HG03039 (cell line): ENCODE measurements around the gene HHAT.

ENCODE experiments used
- ATAC-seq: cut with Tn5 transposase; IDR thresholded peaks from one replicate; pipeline ENCODE4 v1.9.1; 2021; ENCODE audit warnings: mild to moderate bottlenecking, moderate library complexity; ENCODE audit not compliant: unreplicated experiment

Gene HHAT

DNA sequence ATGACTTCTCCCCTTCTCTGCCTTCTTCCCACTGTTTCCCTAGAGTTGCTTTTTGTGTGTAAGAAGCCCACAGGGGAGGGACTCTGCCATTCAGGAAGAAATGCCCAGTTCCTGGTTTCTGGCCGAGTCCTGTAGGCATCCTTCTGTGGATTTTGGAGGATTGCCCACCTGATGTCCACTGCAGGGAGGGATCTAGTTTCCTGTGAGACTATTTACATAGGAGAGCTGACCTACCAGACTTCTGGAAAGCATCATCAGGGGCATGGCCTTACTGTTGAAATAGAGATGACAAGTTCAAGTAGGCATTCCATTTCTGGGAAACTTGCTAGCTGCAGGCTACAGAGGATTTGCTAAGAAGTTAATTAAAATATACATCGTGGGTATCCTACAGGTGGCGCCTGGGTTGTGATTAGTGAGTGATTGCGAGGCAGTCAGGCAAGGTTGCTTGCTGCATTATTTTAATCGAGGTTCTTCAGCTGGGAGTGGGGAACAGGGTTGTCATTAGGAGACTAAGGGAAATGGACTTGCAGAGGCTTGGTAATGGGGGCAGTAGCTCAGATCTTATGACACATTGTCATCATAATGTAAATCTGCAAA, 148.7 kb downstream of the HHAT start:
- ATAC-seq, result no peak

DNA sequence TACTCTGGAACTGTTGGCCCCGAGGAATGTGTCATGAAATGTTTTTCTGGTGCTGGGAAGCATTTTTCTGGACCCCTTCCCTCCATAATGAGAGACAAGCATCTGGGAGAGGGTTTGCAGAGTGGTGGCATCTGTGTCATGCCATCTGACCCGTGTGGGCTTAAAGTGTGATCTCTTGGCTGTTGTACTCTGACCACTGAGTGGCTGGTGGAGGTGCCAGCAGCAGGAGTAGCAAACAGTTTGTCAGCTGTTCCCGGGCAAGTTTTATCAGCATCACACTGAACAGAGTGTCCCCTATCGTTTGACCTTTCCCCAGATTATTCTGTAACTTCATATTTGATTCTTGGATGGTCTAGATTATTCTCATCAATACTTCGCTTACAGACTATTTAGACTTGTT, 150.1 kb downstream of the HHAT start:
- no peak for ATAC-seq

DNA sequence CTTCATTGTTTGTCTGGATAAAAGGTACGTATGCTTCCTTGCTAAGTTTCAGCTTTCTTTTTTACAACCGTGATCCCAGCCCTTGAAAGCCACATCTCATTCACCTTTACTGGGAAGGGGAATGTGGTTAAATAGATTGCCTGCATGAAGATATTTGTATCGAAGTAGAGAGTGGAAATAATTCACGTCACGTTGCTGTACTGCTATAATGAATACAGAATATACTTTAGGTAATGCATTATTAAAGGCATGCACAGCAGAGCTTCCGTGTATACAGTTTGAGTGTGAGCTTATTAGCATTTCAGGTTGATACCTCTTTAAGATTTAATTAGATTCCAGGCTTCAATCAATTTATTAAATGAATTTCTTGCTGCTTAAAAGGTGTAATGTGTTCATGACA, 153.8 kb downstream of the HHAT start:
- ATAC-seq, result no peak

DNA sequence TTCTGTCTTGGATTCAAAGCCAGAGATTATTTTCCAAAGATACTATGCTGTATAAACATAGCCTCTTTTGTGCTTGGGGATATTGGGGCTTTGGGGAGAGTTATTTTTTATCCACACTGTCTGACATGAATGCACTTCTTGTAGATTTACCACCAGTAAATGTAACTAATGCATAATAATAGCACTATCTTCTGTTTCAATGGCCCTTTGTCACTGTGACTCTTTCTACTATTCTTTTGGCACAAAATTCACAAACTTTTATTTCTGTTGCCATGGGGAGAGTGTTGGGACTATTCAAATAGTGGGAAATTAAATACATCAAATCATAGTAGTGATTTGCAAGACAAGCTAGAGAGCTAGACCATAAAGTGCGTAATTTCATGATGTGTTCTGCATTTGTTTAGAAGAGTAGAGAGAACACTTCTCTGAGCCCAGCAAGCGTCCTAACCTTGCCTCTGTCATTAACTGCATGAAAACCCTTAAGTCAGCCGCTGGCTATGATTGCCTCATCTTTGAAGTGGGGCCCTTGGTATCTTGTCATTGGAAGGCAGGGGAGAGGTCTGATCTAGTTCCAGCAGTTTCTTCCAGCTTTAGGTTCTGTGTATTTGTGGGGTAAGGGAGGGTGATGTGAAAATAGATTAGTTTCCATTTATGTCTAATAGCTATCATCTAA, 154.4 kb downstream of the HHAT start:
- ATAC-seq, result no peak

DNA sequence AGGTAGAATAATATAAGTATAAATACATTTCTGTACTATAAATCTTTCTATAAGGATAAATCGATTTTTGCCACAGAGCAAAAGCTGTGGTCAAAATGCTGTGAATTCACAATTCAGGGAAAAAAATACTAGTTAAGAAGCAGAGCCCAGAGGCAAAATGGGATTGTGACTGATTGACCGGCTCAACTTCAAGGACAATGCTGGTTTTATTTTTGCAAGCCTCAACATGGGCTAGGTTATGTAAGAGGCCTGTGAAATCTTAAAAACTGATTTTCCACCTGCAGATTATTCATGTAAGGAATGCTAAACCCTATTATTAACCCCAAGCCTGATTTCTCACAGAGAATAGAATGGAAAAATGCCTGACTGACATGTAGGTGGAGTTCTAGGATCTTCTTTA, 155.1 kb downstream of the HHAT start:
- no peak for ATAC-seq

DNA sequence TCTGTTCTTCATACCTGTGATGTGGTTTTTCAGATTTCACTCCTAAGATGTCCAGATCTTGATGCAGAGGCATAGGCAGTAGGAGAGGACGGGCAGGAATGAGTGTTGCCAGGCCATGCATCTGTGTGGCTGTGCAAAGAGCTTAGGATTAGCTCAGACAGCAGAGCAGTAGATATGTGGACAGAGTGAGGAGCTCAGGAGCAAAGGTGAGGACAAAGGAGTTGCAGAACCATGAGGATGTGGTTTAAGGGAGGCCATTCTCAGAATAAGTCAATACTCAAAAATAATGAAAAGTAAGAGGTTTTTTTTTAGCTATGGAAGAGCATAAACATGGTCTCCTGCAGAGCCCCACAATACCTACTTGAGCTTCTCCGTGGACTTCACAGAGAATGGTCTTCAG, 158.3 kb downstream of the HHAT start:
- no peak for ATAC-seq

DNA sequence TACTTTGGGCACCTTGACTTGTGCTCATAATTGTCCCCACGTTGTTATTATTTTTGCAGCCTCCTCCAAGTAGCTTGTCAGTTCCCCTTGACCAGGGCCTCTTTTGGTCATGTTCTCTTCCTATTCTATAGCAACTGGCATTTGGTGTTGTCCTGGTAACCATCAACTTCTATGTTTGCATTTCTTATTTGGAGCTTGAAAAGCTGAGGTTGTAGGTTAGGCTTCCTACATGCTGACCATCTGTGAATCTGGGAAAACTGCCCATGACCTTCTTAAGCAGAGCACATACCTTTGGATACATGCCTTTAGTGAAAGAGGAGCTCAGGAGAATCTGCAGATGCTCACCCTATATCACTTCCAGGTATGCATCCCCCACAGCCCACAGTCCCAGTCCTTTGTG, 160.8 kb downstream of the HHAT start:
- ATAC-seq, result no peak

DNA sequence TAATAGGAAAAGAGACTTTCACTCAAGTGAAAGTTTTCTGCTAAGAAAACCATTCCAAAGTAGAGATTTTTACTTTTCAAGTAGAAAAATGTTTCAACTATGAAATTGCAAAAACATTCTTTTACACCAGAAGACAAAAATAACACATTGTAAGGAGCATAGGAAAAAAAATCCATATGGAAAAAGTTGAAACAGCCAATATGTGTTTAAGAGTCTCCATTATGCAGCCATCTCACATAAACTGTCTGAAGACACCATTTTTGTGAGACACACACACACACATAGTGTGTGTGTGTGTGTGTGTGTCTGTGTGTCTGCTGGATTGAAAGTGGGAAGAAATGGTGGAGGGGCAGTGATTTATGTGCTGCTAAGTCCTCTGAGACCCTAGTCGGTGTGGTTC, 162.1 kb downstream of the HHAT start:
- no peak for ATAC-seq

DNA sequence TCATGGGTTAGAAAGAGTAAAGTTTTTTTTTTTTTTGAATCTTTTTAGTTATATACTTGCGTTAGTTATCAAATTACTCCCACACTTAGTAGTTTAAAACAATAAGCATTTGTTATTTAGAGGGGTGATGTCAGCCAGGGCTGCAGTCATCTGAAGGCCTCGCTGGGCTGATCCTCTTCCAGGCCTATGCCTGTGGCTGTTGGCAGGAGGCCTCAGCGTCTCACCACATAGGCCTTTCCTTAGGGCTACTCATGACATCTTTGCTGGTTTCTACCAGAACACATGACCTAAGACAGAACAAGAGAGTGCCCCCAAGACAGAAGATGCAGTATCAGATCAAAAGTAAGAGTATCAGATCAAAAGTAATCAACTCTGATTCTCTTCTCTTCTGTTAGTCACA, 167.4 kb downstream of the HHAT start:
- ATAC-seq, result no peak

DNA sequence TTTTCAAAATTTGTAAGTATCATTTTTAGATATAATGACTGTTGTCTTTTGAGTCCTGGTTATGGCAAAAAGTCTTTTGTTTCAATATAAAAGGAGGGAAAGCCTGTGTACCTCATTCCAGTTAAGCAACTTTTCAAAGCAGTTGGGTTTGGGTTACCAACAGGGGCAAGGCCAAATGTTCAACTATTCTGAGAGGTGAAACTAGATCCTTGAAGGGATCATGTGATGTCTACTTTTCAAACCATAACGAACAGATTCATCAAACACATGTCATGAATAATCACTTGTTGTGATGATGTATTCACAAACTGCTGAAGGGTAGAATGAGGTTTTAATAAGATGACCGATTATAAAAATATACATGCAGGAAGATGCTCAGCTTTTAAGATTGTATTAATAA, 171.3 kb downstream of the HHAT start:
- ATAC-seq, result no peak

DNA sequence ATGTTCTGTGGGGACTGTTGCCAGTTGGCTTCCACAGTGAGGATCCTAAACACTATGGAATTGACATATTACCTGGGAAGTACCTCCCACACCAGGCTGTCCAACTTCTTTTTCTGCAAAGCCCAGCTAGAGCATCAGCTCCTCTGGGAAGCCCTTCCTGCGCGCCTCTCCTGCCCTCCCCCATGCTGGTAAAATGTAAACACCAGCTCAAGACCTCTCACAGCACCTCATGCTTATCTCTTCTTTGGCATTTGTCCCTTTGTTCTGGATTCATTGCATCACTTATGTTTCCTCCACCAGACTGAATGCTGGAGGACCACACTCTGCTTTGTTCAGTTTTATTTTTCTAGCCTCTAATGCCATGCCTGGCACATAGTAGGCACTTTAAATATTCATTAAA, 172.1 kb downstream of the HHAT start:
- ATAC-seq, result no peak

DNA sequence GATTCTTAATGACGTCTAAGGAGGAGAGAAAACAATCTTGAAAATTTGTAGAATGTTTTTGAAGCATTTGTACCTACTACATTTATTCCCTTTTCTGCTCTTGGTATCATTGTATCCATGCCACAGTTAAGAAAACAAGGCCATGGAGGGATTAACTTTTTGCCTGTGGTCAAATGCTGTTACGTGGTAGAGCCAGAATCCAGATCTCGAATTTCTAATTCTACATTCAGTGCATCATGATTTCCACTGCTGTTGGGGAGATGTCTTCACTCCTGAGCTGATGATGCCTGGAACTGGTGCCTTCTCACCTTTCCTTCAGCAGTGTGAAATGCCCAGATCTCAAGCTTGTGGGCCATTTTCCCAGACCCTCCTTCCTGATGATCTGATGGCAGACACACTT, 175.6 kb downstream of the HHAT start:
- no peak for ATAC-seq

DNA sequence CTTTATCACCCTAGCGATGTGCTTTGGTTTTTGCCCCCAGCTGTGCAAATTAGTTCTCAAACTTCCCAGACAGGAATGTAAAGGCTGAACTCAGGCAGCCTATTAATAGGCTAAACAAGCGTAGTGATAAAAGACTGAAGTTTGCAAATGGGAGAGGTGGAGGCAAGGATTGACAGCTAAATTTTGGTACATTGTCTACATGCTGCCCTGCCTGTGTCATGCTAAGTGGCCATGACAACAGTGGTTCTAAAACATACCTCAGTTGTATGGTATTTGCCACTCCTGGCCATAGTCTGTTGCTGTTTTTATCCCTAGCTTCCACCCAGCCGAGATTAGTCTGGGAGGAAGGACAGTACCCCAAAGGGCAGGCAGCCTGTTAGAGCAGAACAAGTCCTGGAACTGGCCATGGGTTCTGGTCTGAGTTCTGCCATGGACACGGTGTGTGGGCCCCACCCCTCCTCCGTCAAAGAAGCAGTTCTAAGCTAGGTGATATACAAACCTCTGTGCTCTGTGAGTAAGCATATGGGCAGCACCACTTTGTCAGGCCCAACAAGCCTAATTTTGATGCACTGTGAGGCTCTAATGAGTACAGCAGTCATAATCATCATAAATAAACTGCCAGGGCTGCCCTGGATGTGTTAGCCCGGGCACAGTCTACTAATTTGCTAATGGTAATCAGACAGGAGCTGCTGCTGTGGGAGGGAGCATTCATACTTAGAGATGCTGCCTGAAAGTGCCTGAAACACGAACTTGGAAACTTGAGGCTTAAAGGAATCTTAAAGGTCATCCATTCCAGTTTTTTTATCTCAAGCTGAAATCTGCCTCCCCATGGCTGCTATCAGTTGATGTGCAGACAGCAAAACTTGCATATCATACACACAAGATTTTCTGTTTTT, 177.1 kb downstream of the HHAT start:
- ATAC-seq, result no peak

DNA sequence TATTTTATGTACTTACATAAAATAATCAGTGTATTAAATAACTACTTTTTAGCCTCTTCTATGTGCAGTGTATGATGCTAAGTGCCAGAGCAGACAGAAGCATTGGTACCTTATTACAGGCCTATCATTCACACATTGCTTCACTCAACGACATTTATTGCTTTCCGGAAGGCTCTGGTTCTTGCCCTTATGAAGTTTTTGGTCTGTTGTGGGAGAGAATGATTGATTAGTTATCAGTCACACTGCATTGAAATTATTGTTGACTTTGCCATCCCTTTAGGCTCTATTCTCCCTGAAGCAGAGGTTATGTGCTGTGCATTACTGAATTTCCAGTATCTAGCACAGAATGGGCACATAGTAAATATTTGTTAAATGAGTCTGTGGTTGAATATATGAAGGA, 178.0 kb downstream of the HHAT start:
- ATAC-seq, result no peak

DNA sequence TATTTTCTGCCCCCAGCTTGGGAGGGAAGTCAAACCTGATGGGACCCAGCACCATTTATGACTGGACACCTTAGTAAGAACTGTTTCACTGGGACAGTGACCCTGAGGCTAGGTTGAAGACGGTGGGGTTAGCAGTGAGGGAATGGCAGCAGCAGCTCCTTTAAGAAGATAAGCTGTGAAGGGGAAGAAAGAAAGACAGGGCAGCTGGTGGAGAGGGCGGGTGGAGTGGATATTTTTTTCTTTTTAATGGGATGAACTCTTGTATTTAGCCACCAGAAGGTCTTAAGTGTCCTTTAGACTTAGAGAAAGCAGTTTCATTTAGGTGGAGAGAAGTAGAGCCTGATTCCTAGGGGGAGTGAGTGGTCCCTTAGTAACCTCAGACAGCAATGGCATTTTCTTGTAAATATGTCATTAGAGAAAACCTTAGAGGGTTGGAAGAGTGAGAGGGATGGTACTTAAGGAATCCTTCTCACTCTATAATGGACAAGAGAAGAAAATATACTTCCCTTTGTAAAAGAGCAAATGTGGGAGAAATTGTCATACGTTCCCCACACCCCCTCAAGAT, 187.5 kb downstream of the HHAT start:
- no peak for ATAC-seq

DNA sequence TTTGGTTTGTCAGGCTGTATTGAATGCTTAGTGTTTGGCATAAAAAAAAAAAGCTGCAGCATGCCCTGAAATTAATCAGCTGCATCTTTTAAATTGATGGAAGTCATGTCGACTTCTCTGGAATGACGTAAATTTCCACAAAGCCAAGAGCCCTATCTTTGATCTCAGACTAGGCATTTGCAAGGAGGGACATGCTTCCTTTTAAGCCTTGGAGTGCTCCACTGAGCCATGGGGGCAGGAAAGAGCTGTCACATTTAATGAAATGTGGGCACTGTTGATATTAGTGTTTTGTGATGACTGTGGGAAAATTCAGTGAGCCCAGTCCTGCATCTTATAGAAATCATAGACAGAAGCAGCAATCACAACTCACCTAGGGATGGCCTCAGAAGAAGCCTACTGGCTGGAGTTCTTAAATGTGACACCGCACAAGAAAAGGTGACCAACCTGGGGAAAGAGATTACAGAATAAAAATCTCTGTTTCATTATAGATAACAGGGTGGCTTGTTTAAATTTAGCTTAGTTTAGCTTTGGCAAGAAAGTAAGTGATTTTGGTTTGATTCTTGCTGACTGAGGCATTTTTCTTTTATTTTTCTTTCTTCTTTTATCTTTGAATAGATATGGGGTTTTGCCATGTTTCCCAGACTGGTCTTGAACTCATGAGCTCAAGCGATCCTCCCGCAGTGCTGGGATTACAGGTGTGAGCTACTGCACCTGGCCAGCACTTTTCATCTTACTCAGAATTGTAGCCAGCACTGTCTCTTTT, 188.2 kb downstream of the HHAT start:
- no peak for ATAC-seq

DNA sequence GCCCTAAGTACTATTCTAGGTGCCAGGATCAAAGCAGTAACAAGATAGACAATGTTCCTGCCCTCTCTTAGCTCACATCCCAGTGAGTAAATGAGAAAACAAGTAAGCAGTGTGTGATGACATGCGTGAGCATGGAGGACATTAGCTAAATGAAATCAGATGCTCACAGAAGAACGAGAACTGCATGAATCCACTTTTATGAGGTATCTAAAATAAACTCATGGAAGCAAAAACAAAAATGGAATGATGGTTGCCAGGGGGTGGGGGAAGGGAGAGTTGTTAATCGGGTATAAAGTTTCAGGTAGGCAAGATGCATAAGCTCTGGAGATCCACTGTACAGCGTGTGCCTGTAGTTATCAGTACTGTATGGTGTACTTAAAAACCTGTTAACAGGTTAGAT, 195.1 kb downstream of the HHAT start:
- no peak for ATAC-seq

DNA sequence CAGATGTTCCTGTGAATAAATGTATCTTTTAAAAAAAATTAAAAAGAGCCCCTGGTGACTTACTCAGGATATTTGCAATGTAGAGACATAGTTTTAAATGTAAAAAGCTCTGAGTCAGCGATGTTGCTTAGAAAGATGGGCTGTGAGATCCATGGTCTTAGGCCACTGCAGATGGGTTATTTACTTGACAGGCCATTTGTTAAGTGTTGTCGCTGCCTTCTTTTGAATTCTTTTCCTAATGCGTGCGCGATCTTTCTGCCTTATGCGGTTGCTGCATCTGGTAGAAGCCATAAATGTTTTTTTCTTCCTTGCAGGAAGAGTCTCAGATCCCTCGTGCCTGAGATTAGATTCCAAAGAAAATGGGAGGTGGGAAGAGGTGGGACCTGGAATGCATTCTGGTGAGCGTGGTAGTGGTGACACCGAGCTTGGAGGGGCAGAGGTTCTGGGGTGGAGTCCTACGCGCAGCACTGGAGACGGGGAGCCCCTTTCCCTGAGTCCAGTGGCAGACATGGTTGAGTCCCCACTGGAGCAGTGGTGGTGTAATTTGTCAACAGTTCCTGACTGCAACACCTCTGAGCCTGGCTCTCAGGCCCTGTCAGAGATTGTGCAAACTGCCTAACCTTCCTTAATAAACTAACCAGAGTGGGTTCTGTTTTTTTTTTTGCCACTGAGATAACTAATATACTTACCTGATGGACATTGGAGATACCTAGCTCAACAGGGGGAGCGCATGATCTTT, 197.2 kb downstream of the HHAT start:
- ATAC-seq, result no peak

DNA sequence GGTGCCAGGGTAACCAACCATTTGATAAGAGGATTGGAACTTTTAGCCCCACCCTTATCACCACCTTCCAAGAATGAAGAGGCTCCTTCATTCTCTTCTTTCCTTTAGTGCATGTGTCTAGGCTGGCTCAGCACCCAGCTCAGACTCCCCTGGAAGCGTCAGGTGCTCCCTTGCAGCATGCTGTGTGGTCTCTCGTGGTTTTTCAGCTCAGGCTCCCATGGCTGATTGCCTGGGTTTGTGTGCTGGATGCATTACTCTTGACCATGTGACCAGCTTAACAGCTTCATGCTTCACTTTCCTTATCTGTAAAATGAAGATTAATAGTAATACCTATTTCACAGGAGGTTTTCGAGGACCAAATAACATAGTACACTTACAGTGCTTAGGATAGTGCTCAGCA, 198.4 kb downstream of the HHAT start:
- ATAC-seq, result no peak

DNA sequence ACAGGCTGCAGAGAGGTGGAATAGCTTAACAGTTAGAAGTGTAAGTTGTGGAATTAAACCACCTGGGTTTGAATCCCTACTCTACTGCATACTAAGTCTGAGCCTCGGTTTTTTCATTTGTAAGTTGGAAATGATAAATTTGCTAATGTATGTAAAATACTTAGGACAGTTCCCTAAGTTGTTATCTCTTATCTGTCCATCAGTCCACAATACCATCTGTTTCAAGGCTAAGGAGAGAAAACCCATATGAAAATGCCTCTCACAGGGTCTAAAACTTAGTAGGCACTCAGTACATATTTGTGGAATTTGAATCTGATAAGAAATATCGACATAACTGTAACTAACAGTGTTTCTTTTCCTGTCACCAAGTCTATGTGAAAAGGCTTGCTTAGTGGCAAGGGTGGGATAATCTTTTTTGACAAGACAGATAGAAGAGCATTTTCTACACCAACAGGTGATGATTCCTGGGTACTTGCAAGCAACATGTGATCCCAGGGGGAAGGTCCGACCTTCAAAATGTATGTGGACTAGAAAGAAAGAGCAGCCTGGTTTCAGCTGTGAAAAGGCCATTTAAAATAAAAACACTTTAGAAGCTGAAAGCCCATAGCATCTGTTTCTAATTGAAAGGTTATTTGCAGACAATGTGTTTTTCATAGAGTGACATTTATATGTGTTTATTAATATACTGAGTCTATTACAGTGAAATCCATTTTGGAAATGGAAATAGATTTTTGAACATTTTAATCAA, 202.9 kb downstream of the HHAT start:
- no peak for ATAC-seq
